GM18909 (cell line): Measurements from ENCODE around the gene AMOTL1.
A peak's percentile ranks its signal among the peaks of the same experiment; 100 is the strongest.
"Not testable (repeated sequence)": the region's sequence is repeated elsewhere in the genome, so short reads cannot be mapped to it uniquely, and the experiment has no call there.

Experiments
- ATAC-seq: cut with Tn5 transposase; IDR thresholded peaks from one replicate; pipeline ENCODE4 v1.9.1; 2021; ENCODE audit warnings: mild to moderate bottlenecking; ENCODE audit not compliant: unreplicated experiment, poor library complexity

AMOTL1 gene

GRCh38 chr11:94910270-94910669 lies 142.1 kb downstream of the AMOTL1 start:
- ATAC-seq, result no peak

- ATAC-seq, result no peak
Observed at GRCh38 chr11:94910779-94911178, 142.6 kb downstream of the AMOTL1 start.

- ATAC-seq, result no peak
Observed at GRCh38 chr11:94912806-94913205, 144.7 kb downstream of the AMOTL1 start.

GRCh38 chr11:94913718-94914394 lies 145.7 kb downstream of the AMOTL1 start:
- ATAC-seq, result not testable (repeated sequence)

GRCh38 chr11:94920311-94920710 lies 152.2 kb downstream of the AMOTL1 start:
- ATAC-seq, result no peak

- ATAC-seq, result no peak
Observed at GRCh38 chr11:94922321-94923003, 154.3 kb downstream of the AMOTL1 start.

- no peak for ATAC-seq
Observed at GRCh38 chr11:94923004-94923334, 154.8 kb downstream of the AMOTL1 start.

GRCh38 chr11:94924171-94924572 lies 156.0 kb downstream of the AMOTL1 start:
- ATAC-seq, result no peak

GRCh38 chr11:94924612-94925011 lies 156.5 kb downstream of the AMOTL1 start:
- no peak for ATAC-seq

GRCh38 chr11:94925422-94926270 lies 157.5 kb downstream of the AMOTL1 start:
- ATAC-seq, result peak; percentile 81

GRCh38 chr11:94926271-94926625 lies 158.1 kb downstream of the AMOTL1 start:
- no peak for ATAC-seq
